Measurements from ENCODE around the gene TNS1.

The TNS1 gene

GRCh38 chr2:217956586-217957457 lies 46.0 kb downstream of the TNS1 start:
- peak; percentile 9 for ATAC-seq
- Mint-ChIP-seq H3K36me3 (no peaks in the 10 kb centered on the region), H3K4me1 (no peaks in the 10 kb centered on the region), H3K27me3 (peaks cover 69% of the 10 kb centered on the region), H3K4me3 (no peak overlapping the region), H3K27ac (no peak overlapping the region), H3K9me3 (no peaks in the 10 kb centered on the region)

GRCh38 chr2:217955881-217956493 lies 46.8 kb downstream of the TNS1 start:
- no peak overlapping the region for H3K27ac Mint-ChIP-seq
- no peak for ATAC-seq
- no peaks in the 10 kb centered on the region for H3K36me3 Mint-ChIP-seq
- H3K4me1 Mint-ChIP-seq = no peaks in the 10 kb centered on the region
- H3K9me3 Mint-ChIP-seq = no peaks in the 10 kb centered on the region
- H3K4me3 Mint-ChIP-seq = no peak overlapping the region
- H3K27me3 Mint-ChIP-seq = peaks cover 76% of the 10 kb centered on the region

GRCh38 chr2:217954971-217955740 lies 47.6 kb downstream of the TNS1 start:
- H3K36me3 Mint-ChIP-seq = no peaks in the 10 kb centered on the region
- ATAC-seq = no peak
- no peaks in the 10 kb centered on the region for H3K4me1 Mint-ChIP-seq
- no peak overlapping the region for H3K27ac Mint-ChIP-seq
- H3K4me3 Mint-ChIP-seq = no peak overlapping the region
- H3K27me3 Mint-ChIP-seq = peaks cover 73% of the 10 kb centered on the region
- no peaks in the 10 kb centered on the region for H3K9me3 Mint-ChIP-seq

- ATAC-seq = no peak
- H3K27me3 Mint-ChIP-seq = peaks cover 72% of the 10 kb centered on the region
- no peaks in the 10 kb centered on the region for H3K9me3 Mint-ChIP-seq
- H3K36me3 Mint-ChIP-seq = no peaks in the 10 kb centered on the region
- H3K4me1 Mint-ChIP-seq = no peaks in the 10 kb centered on the region
- H3K4me3 Mint-ChIP-seq = no peak overlapping the region
- no peak overlapping the region for H3K27ac Mint-ChIP-seq
These were observed 48.3 kb downstream of the TNS1 start for GRCh38 chr2:217954469-217954868.

GRCh38 chr2:217954051-217954450 lies 48.7 kb downstream of the TNS1 start:
- H3K27ac Mint-ChIP-seq = no peak overlapping the region
- no peaks in the 10 kb centered on the region for H3K36me3 Mint-ChIP-seq
- peaks cover 72% of the 10 kb centered on the region for H3K27me3 Mint-ChIP-seq
- ATAC-seq = no peak
- H3K4me3 Mint-ChIP-seq = no peak overlapping the region
- no peaks in the 10 kb centered on the region for H3K9me3 Mint-ChIP-seq
- H3K4me1 Mint-ChIP-seq = no peaks in the 10 kb centered on the region

- Mint-ChIP-seq H3K27me3 (peaks cover 72% of the 10 kb centered on the region), H3K4me3 (no peak overlapping the region), H3K27ac (no peak overlapping the region), H3K36me3 (no peaks in the 10 kb centered on the region), H3K4me1 (no peaks in the 10 kb centered on the region), H3K9me3 (no peaks in the 10 kb centered on the region)
- ATAC-seq = no peak
These were observed 49.3 kb downstream of the TNS1 start for GRCh38 chr2:217953531-217953932.

- H3K27me3 Mint-ChIP-seq = peaks cover 72% of the 10 kb centered on the region
- no peak overlapping the region for H3K4me3 Mint-ChIP-seq
- ATAC-seq = no peak
These were observed 49.7 kb downstream of the TNS1 start for GRCh38 chr2:217953011-217953481.

GRCh38 chr2:217952409-217952808 lies 50.4 kb downstream of the TNS1 start:
- Mint-ChIP-seq H3K27ac (no peak overlapping the region), H3K4me1 (no peaks in the 10 kb centered on the region), H3K4me3 (no peak overlapping the region), H3K9me3 (no peaks in the 10 kb centered on the region), H3K27me3 (peaks cover 69% of the 10 kb centered on the region), H3K36me3 (no peaks in the 10 kb centered on the region)
- no peak for ATAC-seq

More at GRCh38 chr2:217953011-217953481, 49.7 kb downstream of the TNS1 start:
- H3K4me1 Mint-ChIP-seq = no peaks in the 10 kb centered on the region
- no peaks in the 10 kb centered on the region for H3K36me3 Mint-ChIP-seq
- no peak overlapping the region for H3K27ac Mint-ChIP-seq
- H3K9me3 Mint-ChIP-seq = no peaks in the 10 kb centered on the region

GRCh38 chr2:217951521-217952247 lies 51.1 kb downstream of the TNS1 start:
- Mint-ChIP-seq H3K27me3 (peaks cover 70% of the 10 kb centered on the region), H3K4me1 (no peaks in the 10 kb centered on the region), H3K36me3 (no peaks in the 10 kb centered on the region), H3K27ac (no peak overlapping the region), H3K9me3 (no peaks in the 10 kb centered on the region), H3K4me3 (no peak overlapping the region)
- ATAC-seq = no peak

GRCh38 chr2:217951091-217951490 lies 51.7 kb downstream of the TNS1 start:
- no peak for ATAC-seq
- Mint-ChIP-seq H3K4me3 (no peak overlapping the region), H3K27ac (no peak overlapping the region), H3K36me3 (no peaks in the 10 kb centered on the region), H3K4me1 (no peaks in the 10 kb centered on the region), H3K27me3 (peaks cover 69% of the 10 kb centered on the region), H3K9me3 (no peaks in the 10 kb centered on the region)

- Mint-ChIP-seq H3K4me1 (no peaks in the 10 kb centered on the region), H3K27me3 (peaks cover 68% of the 10 kb centered on the region), H3K4me3 (no peak overlapping the region), H3K9me3 (no peaks in the 10 kb centered on the region), H3K36me3 (no peaks in the 10 kb centered on the region), H3K27ac (no peak overlapping the region)
- ATAC-seq = no peak
These were observed 52.4 kb downstream of the TNS1 start for GRCh38 chr2:217950401-217950871.

- H3K9me3 Mint-ChIP-seq = no peaks in the 10 kb centered on the region
- no peak for ATAC-seq
- peaks cover 67% of the 10 kb centered on the region for H3K27me3 Mint-ChIP-seq
- no peak overlapping the region for H3K4me3 Mint-ChIP-seq
- H3K4me1 Mint-ChIP-seq = no peaks in the 10 kb centered on the region
- H3K36me3 Mint-ChIP-seq = no peaks in the 10 kb centered on the region
- H3K27ac Mint-ChIP-seq = no peak overlapping the region
These were observed 53.3 kb downstream of the TNS1 start for GRCh38 chr2:217949447-217949846.

GRCh38 chr2:217948897-217949296 lies 53.9 kb downstream of the TNS1 start:
- Mint-ChIP-seq H3K9me3 (no peaks in the 10 kb centered on the region), H3K36me3 (no peaks in the 10 kb centered on the region), H3K4me1 (no peaks in the 10 kb centered on the region), H3K27me3 (peaks cover 64% of the 10 kb centered on the region), H3K4me3 (no peak overlapping the region), H3K27ac (no peak overlapping the region)
- ATAC-seq = no peak

GRCh38 chr2:217948351-217948791 lies 54.4 kb downstream of the TNS1 start:
- peaks cover 64% of the 10 kb centered on the region for H3K27me3 Mint-ChIP-seq
- no peak overlapping the region for H3K4me3 Mint-ChIP-seq
- H3K4me1 Mint-ChIP-seq = no peaks in the 10 kb centered on the region
- no peaks in the 10 kb centered on the region for H3K36me3 Mint-ChIP-seq
- no peaks in the 10 kb centered on the region for H3K9me3 Mint-ChIP-seq
- no peak overlapping the region for H3K27ac Mint-ChIP-seq
- ATAC-seq = no peak
